HUES6 (cell line): Measurements from ENCODE around the gene PRSS1.
"Not testable (repeated sequence)": the region's sequence is repeated elsewhere in the genome, so short reads cannot be mapped to it uniquely, and the experiment has no call there.

Experiments
- H3K27ac ChIP-seq: 2 replicates; pipeline ENCODE4 v1.7.0; 2013; ENCODE audit warnings: low read depth, mild to moderate bottlenecking, low read length, inconsistent platforms
- H3K27me3 ChIP-seq: 2 replicates; pipeline ENCODE4 v1.6.1; 2013; ENCODE audit warnings: low read length; ENCODE audit not compliant: control insufficient read depth, insufficient read depth
- H3K36me3 ChIP-seq: 2 replicates; pipeline ENCODE4 v1.6.1; 2013; ENCODE audit warnings: low read length; ENCODE audit not compliant: control insufficient read depth, insufficient read depth
- H3K4me1 ChIP-seq: 2 replicates; pipeline ENCODE4 v1.6.1; 2013; ENCODE audit warnings: low read length; ENCODE audit not compliant: control insufficient read depth, insufficient read depth
- H3K4me3 ChIP-seq: 2 replicates; pipeline ENCODE4 v1.5.1; 2013; ENCODE audit warnings: low read depth, low read length
- H3K9ac ChIP-seq: one replicate; pipeline ENCODE4 v1.6.1; 2013; ENCODE audit warnings: mild to moderate bottlenecking, low read length
- H3K9me3 ChIP-seq: 2 replicates; pipeline ENCODE4 v1.6.1; 2013; ENCODE audit warnings: low read depth, low read length; ENCODE audit not compliant: control insufficient read depth, insufficient read depth

Gene PRSS1

DNA sequence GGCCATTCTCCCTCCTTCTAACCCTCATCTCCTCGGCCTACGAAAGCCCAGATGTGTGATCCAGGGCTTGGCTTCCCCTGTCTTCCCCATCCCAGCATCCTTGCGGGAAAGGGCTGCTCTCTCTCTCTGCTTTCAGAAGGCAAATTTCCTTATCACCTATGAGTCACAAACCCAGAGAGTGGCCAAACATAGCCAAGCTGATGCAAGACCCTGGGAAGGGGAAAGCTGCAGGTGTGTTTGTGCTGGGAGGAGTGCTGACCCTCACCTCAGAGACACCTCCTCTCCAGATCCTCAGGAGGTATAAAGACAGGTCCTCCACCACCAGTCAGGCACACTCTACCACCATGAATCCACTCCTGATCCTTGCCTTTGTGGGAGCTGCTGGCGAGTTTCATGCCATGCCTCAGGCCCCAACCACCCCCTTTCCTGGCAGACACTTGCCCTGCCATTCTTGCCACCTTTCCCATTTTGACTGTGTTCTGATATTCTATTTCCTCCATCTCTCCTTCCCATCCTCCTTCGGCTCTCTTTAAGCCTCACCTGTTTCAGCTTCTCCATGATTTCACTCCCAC, 10.9 kb downstream of the PRSS1 start:
- H3K4me1 ChIP-seq, result no peaks in the 10 kb centered on the region
- H3K9ac ChIP-seq, result no peak overlapping the region
- no peaks in the 10 kb centered on the region for H3K9me3 ChIP-seq
- no peaks in the 10 kb centered on the region for H3K27me3 ChIP-seq
- no peaks in the 10 kb centered on the region for H3K36me3 ChIP-seq
- no peak overlapping the region for H3K4me3 ChIP-seq
- H3K27ac ChIP-seq, result no peak overlapping the region

DNA sequence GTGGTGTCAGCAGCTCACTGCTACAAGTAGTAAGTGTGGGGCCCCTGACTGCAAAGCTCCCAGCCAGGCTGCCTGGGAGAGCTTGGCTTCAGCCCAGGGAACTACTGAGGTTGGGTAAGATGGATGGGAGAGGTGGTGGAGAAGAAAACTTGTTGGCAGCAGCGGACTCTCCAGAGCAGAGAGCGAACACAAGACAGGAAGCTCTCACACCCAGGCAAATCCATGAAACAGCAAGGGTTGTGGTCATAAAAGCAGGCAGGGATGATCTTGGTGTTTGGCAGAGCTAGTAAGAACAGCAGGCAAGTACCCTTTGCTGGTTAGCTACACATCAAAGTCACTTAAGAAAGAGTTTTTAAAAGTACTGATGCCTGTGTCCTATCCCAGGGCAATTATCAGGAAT, 12.3 kb downstream of the PRSS1 start:
- H3K36me3 ChIP-seq, result not testable (repeated sequence)

DNA sequence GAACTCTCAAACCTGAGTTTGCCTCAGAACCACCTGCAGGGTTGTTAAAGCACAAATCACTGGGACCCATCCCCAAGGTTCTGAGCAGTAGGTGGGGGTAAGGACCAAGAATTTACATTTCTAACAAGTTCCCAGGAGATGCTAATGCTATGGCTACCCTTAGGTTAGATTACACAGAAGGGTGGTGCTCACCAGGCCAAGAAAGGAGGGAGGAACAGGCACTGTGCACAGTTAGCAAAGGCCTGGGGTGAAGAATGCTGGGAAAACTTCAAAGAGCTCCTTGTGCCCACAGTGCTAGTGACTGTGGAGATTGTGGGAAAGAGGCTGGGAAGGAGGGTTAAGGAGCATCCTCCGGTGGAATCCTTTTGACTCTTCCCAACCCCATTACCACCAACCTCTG, 12.8 kb downstream of the PRSS1 start:
- H3K4me1 ChIP-seq, result no peaks in the 10 kb centered on the region
- no peak overlapping the region for H3K9ac ChIP-seq
- no peaks in the 10 kb centered on the region for H3K36me3 ChIP-seq
- H3K27ac ChIP-seq, result no peak overlapping the region
- H3K9me3 ChIP-seq, result no peaks in the 10 kb centered on the region
- H3K27me3 ChIP-seq, result no peaks in the 10 kb centered on the region
- H3K4me3 ChIP-seq, result no peak overlapping the region

More for the DNA sequence above, 12.3 kb downstream of the PRSS1 start:
- H3K4me3 ChIP-seq, H3K9me3 ChIP-seq, H3K4me1 ChIP-seq, H3K9ac ChIP-seq, H3K27me3 ChIP-seq, H3K27ac ChIP-seq: not testable (repeated sequence)

DNA sequence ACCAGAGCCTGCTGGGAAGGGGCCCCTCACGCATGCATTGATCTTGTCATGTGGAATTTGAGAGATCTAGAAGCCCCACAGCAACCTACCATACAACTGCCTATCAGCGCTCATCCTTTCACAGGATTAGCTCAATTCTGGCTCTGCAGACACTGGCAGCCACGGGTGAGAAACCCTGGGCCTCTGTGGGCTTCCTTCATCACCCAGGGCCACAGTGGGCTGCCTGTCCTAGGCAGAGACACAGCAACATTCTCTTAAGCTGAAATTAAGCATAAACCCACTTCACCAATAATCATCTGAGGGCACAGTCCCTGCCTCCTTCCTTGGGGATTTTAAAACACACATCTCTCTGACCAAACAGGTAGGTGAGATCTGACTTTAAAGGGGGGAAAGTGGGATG, 18.2 kb downstream of the PRSS1 start:
- Histone ChIP-seq H3K27ac (no peak overlapping the region), H3K27me3 (peaks cover 5% of the 10 kb centered on the region; the same call in 1 of the 2 replicates), H3K4me1 (no peaks in the 10 kb centered on the region; the same call in 1 of the 2 replicates), H3K9me3 (no peaks in the 10 kb centered on the region), H3K4me3 (no peak overlapping the region), H3K36me3 (no peaks in the 10 kb centered on the region), H3K9ac (no peak overlapping the region)

DNA sequence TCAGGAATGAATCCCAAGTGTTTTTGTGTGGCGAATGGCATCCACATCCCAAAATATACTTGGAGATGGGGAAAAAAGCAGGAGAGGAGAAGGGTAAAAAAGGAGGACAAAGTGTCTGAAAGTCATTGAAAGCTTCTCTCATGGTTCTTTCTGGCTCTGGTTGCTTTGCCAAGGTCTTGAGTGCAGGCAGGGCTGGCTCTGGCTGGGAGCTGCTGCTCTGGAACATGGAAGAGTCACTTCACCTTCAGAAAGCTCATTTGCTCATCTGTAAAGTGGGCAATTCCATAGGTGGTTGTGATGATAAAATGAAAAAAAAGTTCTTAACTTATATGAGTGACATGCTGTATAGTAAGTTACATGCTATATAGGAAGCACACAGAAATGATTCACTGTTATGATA, 18.6 kb downstream of the PRSS1 start:
- no peaks in the 10 kb centered on the region for H3K9me3 ChIP-seq
- no peak overlapping the region for H3K9ac ChIP-seq
- no peak overlapping the region for H3K27ac ChIP-seq
- H3K27me3 ChIP-seq, result peaks cover 5% of the 10 kb centered on the region; the same call in 1 of the 2 replicates
- H3K4me3 ChIP-seq, result no peak overlapping the region
- H3K36me3 ChIP-seq, result no peaks in the 10 kb centered on the region
- H3K4me1 ChIP-seq, result no peaks in the 10 kb centered on the region; the same call in 1 of the 2 replicates

DNA sequence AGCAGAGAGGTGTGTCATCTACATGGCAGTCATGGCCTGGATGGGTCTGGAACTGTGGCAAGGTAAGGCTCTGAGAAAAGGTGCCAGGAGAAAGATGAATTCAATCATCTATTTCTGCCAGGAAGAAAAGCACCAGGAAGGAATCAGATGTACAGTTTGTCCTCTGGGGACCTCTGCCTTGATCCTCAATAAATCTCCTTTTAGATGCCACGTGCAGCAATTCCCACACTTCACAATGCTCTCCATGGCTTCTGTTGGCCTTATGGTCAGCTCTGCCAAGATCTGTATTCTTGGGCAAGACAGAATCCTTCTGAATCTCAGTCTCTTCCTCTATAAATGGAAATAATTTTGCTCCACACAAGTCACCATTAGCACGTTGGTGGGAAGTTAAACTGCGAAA, 19.6 kb downstream of the PRSS1 start:
- not testable (repeated sequence) for H3K4me3 ChIP-seq, H3K27ac ChIP-seq, H3K9me3 ChIP-seq, H3K4me1 ChIP-seq, H3K27me3 ChIP-seq, H3K9ac ChIP-seq, H3K36me3 ChIP-seq

DNA sequence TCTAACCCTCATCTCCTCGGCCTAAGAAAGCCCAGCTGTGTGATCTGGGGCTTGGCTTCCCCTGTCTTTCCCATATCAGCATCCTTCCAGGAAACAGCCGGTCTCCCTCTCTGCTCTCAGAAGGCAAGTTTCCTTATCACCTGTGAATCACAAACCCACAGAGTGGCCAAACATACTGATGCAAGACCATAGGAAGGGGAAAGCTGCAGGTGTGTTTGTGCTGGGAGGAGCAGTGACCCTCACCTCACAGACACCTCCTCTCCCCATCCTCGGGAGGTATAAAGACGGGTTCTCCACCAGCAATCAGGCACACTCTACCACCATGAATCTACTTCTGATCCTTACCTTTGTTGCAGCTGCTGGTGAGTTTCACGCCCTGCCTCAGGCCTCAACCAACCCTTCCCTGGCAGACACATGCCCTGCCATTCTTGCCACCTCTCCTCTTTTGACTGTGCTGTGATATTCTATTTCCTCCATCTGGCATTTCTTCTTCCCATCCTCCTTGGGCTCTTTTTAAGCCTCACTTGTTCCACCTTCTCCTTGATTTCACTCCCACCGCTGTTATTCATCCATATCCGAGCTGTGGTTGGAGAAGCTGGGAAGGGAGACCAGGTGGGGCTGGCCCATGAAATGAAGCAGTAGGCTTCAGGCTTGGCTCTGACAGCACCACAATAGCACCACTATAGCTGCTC, 21.5 kb downstream of the PRSS1 start, which contains the start of gene PRSS2:
PRSS2 (plus strand) TSS at position 310 of the 692 bp plus-strand sequence; CDS start at position 323, 13 bp downstream.
- H3K9me3 ChIP-seq, result no peaks in the 10 kb centered on the region
- no peaks in the 10 kb centered on the region for H3K36me3 ChIP-seq
- H3K4me3 ChIP-seq, result no peak within 1 kb of the TSS
- no peak within 1 kb of the TSS for H3K27ac ChIP-seq
- H3K4me1 ChIP-seq, result no peaks in the 10 kb centered on the region; the same call in 1 of the 2 replicates
- peaks cover 7% of the 10 kb centered on the region; the same call in 1 of the 2 replicates for H3K27me3 ChIP-seq
- H3K9ac ChIP-seq, result no peak within 1 kb of the TSS

DNA sequence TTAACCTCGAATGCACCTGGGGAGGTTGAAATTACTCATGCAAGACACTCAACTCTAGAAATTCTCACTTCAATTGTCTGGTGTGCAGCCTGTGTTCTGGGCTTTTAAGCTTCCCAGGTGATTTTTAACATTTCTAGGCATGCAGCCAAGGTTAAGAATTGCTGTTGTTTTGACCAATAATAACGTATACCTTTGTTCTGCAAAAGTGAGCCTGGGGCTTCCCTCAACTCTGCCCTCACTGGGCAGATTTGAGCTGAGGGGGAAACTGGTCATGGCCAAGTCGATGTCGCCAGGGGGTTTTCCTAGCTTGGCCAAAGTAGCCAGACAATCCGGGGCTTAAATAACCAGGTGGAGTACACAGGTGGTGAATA, 22.1 kb downstream of the PRSS1 start:
- no peak overlapping the region for H3K9ac ChIP-seq
- H3K27me3 ChIP-seq, result peaks cover 7% of the 10 kb centered on the region; the same call in 1 of the 2 replicates
- H3K4me3 ChIP-seq, result no peak overlapping the region
- no peaks in the 10 kb centered on the region for H3K9me3 ChIP-seq
- no peaks in the 10 kb centered on the region for H3K36me3 ChIP-seq
- no peak overlapping the region for H3K27ac ChIP-seq
- no peaks in the 10 kb centered on the region; the same call in 1 of the 2 replicates for H3K4me1 ChIP-seq

DNA sequence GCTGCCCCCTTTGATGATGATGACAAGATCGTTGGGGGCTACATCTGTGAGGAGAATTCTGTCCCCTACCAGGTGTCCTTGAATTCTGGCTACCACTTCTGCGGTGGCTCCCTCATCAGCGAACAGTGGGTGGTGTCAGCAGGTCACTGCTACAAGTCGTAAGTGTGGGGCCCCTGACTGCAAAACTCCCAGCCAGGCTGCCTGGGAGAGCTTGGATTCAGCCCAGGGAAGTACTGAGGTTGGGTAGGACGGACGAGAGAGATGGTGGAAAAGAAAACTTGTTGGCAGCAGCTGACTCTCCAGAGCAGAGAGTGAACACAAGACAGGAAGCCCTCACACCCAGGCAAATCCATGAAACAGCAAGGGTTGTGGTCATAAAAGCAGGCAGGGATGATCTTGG, 22.8 kb downstream of the PRSS1 start:
- no peak overlapping the region for H3K27ac ChIP-seq
- H3K9ac ChIP-seq, result no peak overlapping the region
- H3K4me3 ChIP-seq, result no peak overlapping the region
- no peaks in the 10 kb centered on the region; the same call in 1 of the 2 replicates for H3K4me1 ChIP-seq
- no peaks in the 10 kb centered on the region for H3K36me3 ChIP-seq
- H3K27me3 ChIP-seq, result peaks cover 7% of the 10 kb centered on the region; the same call in 1 of the 2 replicates
- no peaks in the 10 kb centered on the region for H3K9me3 ChIP-seq

DNA sequence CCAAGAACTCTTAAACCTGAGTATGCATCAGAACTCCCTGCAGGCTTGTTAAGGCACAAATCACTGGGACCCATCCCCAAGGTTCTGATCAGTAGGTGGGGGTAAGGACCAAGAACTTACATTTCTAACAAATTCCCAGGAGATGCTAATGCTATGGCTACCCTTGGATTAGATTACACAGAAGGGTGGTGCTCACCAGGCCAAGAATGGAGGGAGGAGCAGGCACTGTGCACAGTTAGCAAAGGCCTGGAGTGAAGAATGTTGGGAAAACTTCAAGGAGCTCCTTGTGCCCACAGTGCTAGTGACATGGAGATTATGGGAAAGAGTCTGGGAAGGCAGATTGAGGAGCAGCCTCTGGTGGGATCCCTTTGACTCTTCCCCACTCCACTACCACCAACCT, 23.4 kb downstream of the PRSS1 start:
- H3K4me3 ChIP-seq, result no peak overlapping the region

DNA sequence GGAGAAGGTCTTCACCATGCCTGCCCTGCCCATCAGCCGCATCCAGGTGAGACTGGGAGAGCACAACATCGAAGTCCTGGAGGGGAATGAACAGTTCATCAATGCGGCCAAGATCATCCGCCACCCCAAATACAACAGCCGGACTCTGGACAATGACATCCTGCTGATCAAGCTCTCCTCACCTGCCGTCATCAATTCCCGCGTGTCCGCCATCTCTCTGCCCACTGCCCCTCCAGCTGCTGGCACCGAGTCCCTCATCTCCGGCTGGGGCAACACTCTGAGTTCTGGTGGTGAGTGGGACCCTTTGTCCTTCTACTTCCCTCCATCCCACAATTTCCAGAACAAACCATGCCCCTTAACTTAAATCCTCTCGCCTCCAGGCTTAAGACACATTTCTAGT, 24.0 kb downstream of the PRSS1 start:
- no peak overlapping the region for H3K27ac ChIP-seq
- no peak overlapping the region for H3K4me3 ChIP-seq
- H3K9me3 ChIP-seq, result no peaks in the 10 kb centered on the region
- peaks cover 5% of the 10 kb centered on the region; the same call in 1 of the 2 replicates for H3K27me3 ChIP-seq
- no peak overlapping the region for H3K9ac ChIP-seq
- H3K36me3 ChIP-seq, result no peaks in the 10 kb centered on the region
- H3K4me1 ChIP-seq, result no peaks in the 10 kb centered on the region; the same call in 1 of the 2 replicates

More for the DNA sequence above, 23.4 kb downstream of the PRSS1 start:
- Histone ChIP-seq H3K27me3 (peaks cover 7% of the 10 kb centered on the region; the same call in 1 of the 2 replicates), H3K9ac (no peak overlapping the region), H3K9me3 (no peaks in the 10 kb centered on the region), H3K27ac (no peak overlapping the region), H3K4me1 (no peaks in the 10 kb centered on the region; the same call in 1 of the 2 replicates), H3K36me3 (no peaks in the 10 kb centered on the region)
